CD4-positive, alpha-beta memory T cell (primary cell): Measurements from ENCODE around the gene NELL1. TPM values are rescaled to one million over a fixed set of nuclear protein-coding genes. Genes with fewer than 3 reads are reported as not detected.

ENCODE experiments used
- CTCF ChIA-PET: fragments of 350-600 bp; sonication (Branson Sonifier 250); formaldehyde crosslinking; loops from one replicate; lab custom pipeline; 2021; ENCODE audit warnings: inconsistent platforms; ENCODE audit not compliant: partially characterized antibody; lab: Charles Lee
- POLR2A ChIA-PET: fragments of 350-600 bp; sonication (Branson Sonifier 250); formaldehyde crosslinking; loops from one replicate; lab custom pipeline; 2021; ENCODE audit not compliant: partially characterized antibody; lab: Charles Lee
- DNase-seq, 5 donors: peaks; one replicate each; pipeline versions ENCODE4 v3.0.0 to v3.0.0-alpha.2; 2020 to 2022; ENCODE audit warnings: mixed read lengths in 1 of 5
- H3K27ac ChIP-seq: one replicate; pipeline ENCODE4 v1.7.0; 2013; ENCODE audit warnings: low read depth, low read length
- H3K27me3 ChIP-seq: 2 replicates; pipeline ENCODE4 v1.7.0; 2013; ENCODE audit warnings: mild to moderate bottlenecking, low read length, moderate library complexity; ENCODE audit not compliant: insufficient read depth
- H3K36me3 ChIP-seq: 2 replicates; pipeline ENCODE4 v1.7.0; 2013; ENCODE audit warnings: mild to moderate bottlenecking, low read length, moderate library complexity; ENCODE audit not compliant: insufficient read depth
- H3K4me1 ChIP-seq: 2 replicates; pipeline ENCODE4 v1.7.0; 2013; ENCODE audit warnings: mild to moderate bottlenecking, low read length, moderate library complexity; ENCODE audit not compliant: insufficient read depth
- H3K4me3 ChIP-seq, 2 donors: one replicate each; pipeline ENCODE4 v1.7.0; 2013; ENCODE audit warnings: low read length in 2 of 2, mild to moderate bottlenecking in 1 of 2
- H3K9me3 ChIP-seq, 2 donors: one replicate each; pipeline ENCODE4 v1.7.0; 2013; ENCODE audit warnings: low read length in 2 of 2, control low read depth in 1 of 2; ENCODE audit not compliant: control insufficient read depth in 1 of 2
- H3K27ac Mint-ChIP-seq, 7 donors: one replicate each; pipeline ENCODE4 v1.8.0; 2020 to 2021; ENCODE audit warnings: mixed read lengths in 7 of 7, mild to moderate bottlenecking in 6 of 7, inconsistent platforms in 3 of 7, moderate library complexity in 3 of 7
- H3K27me3 Mint-ChIP-seq, 2 donors: one replicate each; pipeline ENCODE4 v1.8.0; 2020 to 2021; ENCODE audit warnings: mixed read lengths in 2 of 2
- H3K36me3 Mint-ChIP-seq, 2 donors: one replicate each; pipeline ENCODE4 v1.8.0; 2020 to 2021; ENCODE audit warnings: mixed read lengths in 2 of 2, inconsistent platforms in 1 of 2, mild to moderate bottlenecking in 1 of 2
- H3K4me1 Mint-ChIP-seq, 4 donors: one replicate each; pipeline ENCODE4 v1.8.0; 2020 to 2021; ENCODE audit warnings: mixed read lengths in 4 of 4, mild to moderate bottlenecking in 1 of 4
- H3K4me3 Mint-ChIP-seq, 8 donors: one replicate each; pipeline ENCODE4 v1.8.0; 2020 to 2021; ENCODE audit warnings: mixed read lengths in 8 of 8, mild to moderate bottlenecking in 7 of 8, moderate library complexity in 6 of 8, inconsistent platforms in 3 of 8
- H3K9me3 Mint-ChIP-seq, 8 donors: one replicate each; pipeline ENCODE4 v1.8.0; 2020 to 2021; ENCODE audit warnings: mixed read lengths in 8 of 8, mild to moderate bottlenecking in 5 of 8, inconsistent platforms in 3 of 8, moderate library complexity in 1 of 8
- intact Hi-C: fragments of 100-400 bp; cut with micrococcal nuclease; formaldehyde crosslinking; loops from one replicate; pipeline ENCODE4 v1.15.1; 2023
- polyA plus RNA-seq, 2 donors: library from polyadenylated mRNA; unstranded; fragments of 300-500 nt; fragmentation: Illumina TruSeq; gene quantifications; one replicate each; pipeline ENCODE4 v1.2.3, GENCODE V29; 2021
- total RNA-seq, 2 experiments: library from RNA; stranded (reverse); gene quantifications; one replicate each; pipeline ENCODE4 v1.2.3, GENCODE V29; 2021

Gene NELL1
- total and polyA plus RNA-seq, 4 experiments from 2014 or later, result not detected

- Mint-ChIP-seq H3K9me3 (no peaks in the 10 kb centered on the region), H3K27me3 (peaks cover 6 to 8% of the 10 kb centered on the region in 2 donors), H3K4me1 (no peaks in the 10 kb centered on the region), H3K27ac (no peak overlapping the region), H3K36me3 (no peaks in the 10 kb centered on the region), H3K4me3 (no peak overlapping the region)
- no peaks in the 10 kb centered on the region for H3K36me3 ChIP-seq
- no peaks in the 10 kb centered on the region for H3K9me3 ChIP-seq
- no peaks in the 10 kb centered on the region for H3K4me1 ChIP-seq
- H3K4me3 ChIP-seq, result no peak overlapping the region
- ChIA-PET POLR2A (no interaction called here), CTCF (interaction anchor here (1.6 kb wide), 1 partner anchor 11 kb away, joined by 3 read pairs; no protein-coding TSS in a partner anchor)
- no peak for DNase-seq
- no peak overlapping the region for H3K27ac ChIP-seq
- intact Hi-C loops, result no loop called here
- no peaks in the 10 kb centered on the region for H3K27me3 ChIP-seq
Measured at GRCh38 chr11:20631519-20632168, 37.7 kb upstream of the NELL1 start.

GRCh38 chr11:20632169-20632532, 37.2 kb upstream of the NELL1 start:
- H3K4me1 Mint-ChIP-seq, result no peaks in the 10 kb centered on the region
- no peaks in the 10 kb centered on the region for H3K9me3 Mint-ChIP-seq
- no peaks in the 10 kb centered on the region for H3K36me3 Mint-ChIP-seq
- CTCF ChIA-PET, result no interaction called here
- no peak overlapping the region for H3K27ac ChIP-seq
- H3K4me1 ChIP-seq, result no peaks in the 10 kb centered on the region
- intact Hi-C loops, result no loop called here
- no peak overlapping the region for H3K4me3 ChIP-seq
- no peak overlapping the region for H3K27ac Mint-ChIP-seq
- DNase-seq, result no peak
- H3K36me3 ChIP-seq, result no peaks in the 10 kb centered on the region
- no peak overlapping the region for H3K4me3 Mint-ChIP-seq
- no peaks in the 10 kb centered on the region for H3K27me3 ChIP-seq
- H3K9me3 ChIP-seq, result no peaks in the 10 kb centered on the region
- POLR2A ChIA-PET, result no interaction called here
- H3K27me3 Mint-ChIP-seq, result peaks cover 6 to 8% of the 10 kb centered on the region in 2 donors

- Mint-ChIP-seq H3K27me3 (peaks cover 1 to 5% of the 10 kb centered on the region in 2 donors), H3K4me3 (no peak overlapping the region), H3K27ac (no peak overlapping the region), H3K36me3 (no peaks in the 10 kb centered on the region), H3K4me1 (no peaks in the 10 kb centered on the region), H3K9me3 (no peaks in the 10 kb centered on the region)
- POLR2A ChIA-PET, result no interaction called here
- no peaks in the 10 kb centered on the region for H3K4me1 ChIP-seq
- no peak for DNase-seq
- no peak overlapping the region for H3K27ac ChIP-seq
- H3K27me3 ChIP-seq, result no peaks in the 10 kb centered on the region
- intact Hi-C loops, result no loop called here
- CTCF ChIA-PET, result no interaction called here
- no peaks in the 10 kb centered on the region for H3K9me3 ChIP-seq
- H3K36me3 ChIP-seq, result no peaks in the 10 kb centered on the region
- no peak overlapping the region for H3K4me3 ChIP-seq
Measured at GRCh38 chr11:20634044-20634443, 35.3 kb upstream of the NELL1 start.

GRCh38 chr11:20634781-20635180, 34.6 kb upstream of the NELL1 start:
- CTCF ChIA-PET, result no interaction called here
- Mint-ChIP-seq H3K27me3 (peaks cover 1 to 3% of the 10 kb centered on the region in 2 donors), H3K9me3 (no peaks in the 10 kb centered on the region), H3K36me3 (no peaks in the 10 kb centered on the region), H3K4me3 (no peak overlapping the region), H3K27ac (no peak overlapping the region), H3K4me1 (no peaks in the 10 kb centered on the region)
- intact Hi-C loops, result no loop called here
- POLR2A ChIA-PET, result no interaction called here
- Histone ChIP-seq H3K27ac (no peak overlapping the region), H3K4me1 (no peaks in the 10 kb centered on the region), H3K4me3 (no peak overlapping the region), H3K27me3 (no peaks in the 10 kb centered on the region), H3K9me3 (no peaks in the 10 kb centered on the region), H3K36me3 (no peaks in the 10 kb centered on the region)
- DNase-seq, result no peak

- H3K4me3 Mint-ChIP-seq, result no peak overlapping the region
- no peaks in the 10 kb centered on the region for H3K36me3 Mint-ChIP-seq
- H3K4me1 Mint-ChIP-seq, result no peaks in the 10 kb centered on the region
- H3K9me3 Mint-ChIP-seq, result no peaks in the 10 kb centered on the region
- no peak overlapping the region for H3K27ac Mint-ChIP-seq
- peaks cover 2 to 3% of the 10 kb centered on the region in 2 donors for H3K27me3 Mint-ChIP-seq
- no peak for DNase-seq
- Histone ChIP-seq H3K27ac (no peak overlapping the region), H3K27me3 (no peaks in the 10 kb centered on the region), H3K36me3 (no peaks in the 10 kb centered on the region), H3K4me3 (no peak overlapping the region), H3K4me1 (no peaks in the 10 kb centered on the region), H3K9me3 (no peaks in the 10 kb centered on the region)
- CTCF ChIA-PET, result interaction anchor here (1.6 kb wide), 1 partner anchor 10 kb away, joined by 13 read pairs; no protein-coding TSS in a partner anchor
- POLR2A ChIA-PET, result no interaction called here
- intact Hi-C loops, result no loop called here
Measured at GRCh38 chr11:20638074-20638473, 31.3 kb upstream of the NELL1 start.

GRCh38 chr11:20639688-20640087, 29.7 kb upstream of the NELL1 start:
- Mint-ChIP-seq H3K9me3 (no peaks in the 10 kb centered on the region), H3K27ac (no peak overlapping the region), H3K4me1 (no peaks in the 10 kb centered on the region), H3K4me3 (no peak overlapping the region), H3K36me3 (no peaks in the 10 kb centered on the region), H3K27me3 (peaks cover 2 to 5% of the 10 kb centered on the region in 2 donors)
- H3K4me3 ChIP-seq, result no peak overlapping the region
- DNase-seq, result no peak
- POLR2A ChIA-PET, result no interaction called here
- H3K27me3 ChIP-seq, result no peaks in the 10 kb centered on the region
- no peak overlapping the region for H3K27ac ChIP-seq
- CTCF ChIA-PET, result no interaction called here
- intact Hi-C loops, result no loop called here
- no peaks in the 10 kb centered on the region for H3K9me3 ChIP-seq
- H3K4me1 ChIP-seq, result no peaks in the 10 kb centered on the region
- H3K36me3 ChIP-seq, result no peaks in the 10 kb centered on the region

GRCh38 chr11:20640401-20640800, 29.0 kb upstream of the NELL1 start:
- Histone ChIP-seq H3K27ac (no peak overlapping the region), H3K4me1 (no peaks in the 10 kb centered on the region), H3K36me3 (no peaks in the 10 kb centered on the region), H3K4me3 (no peak overlapping the region), H3K9me3 (no peaks in the 10 kb centered on the region), H3K27me3 (no peaks in the 10 kb centered on the region)
- no peaks in the 10 kb centered on the region for H3K9me3 Mint-ChIP-seq
- H3K27me3 Mint-ChIP-seq, result peaks cover 3 to 9% of the 10 kb centered on the region in 2 donors
- H3K36me3 Mint-ChIP-seq, result no peaks in the 10 kb centered on the region
- POLR2A ChIA-PET, result no interaction called here
- intact Hi-C loops, result no loop called here
- DNase-seq, result no peak
- H3K27ac Mint-ChIP-seq, result no peak overlapping the region
- CTCF ChIA-PET, result interaction anchor here (1.4 kb wide), 1 partner anchor 11 kb away, joined by 5 read pairs; no protein-coding TSS in a partner anchor
- H3K4me3 Mint-ChIP-seq, result no peak overlapping the region
- H3K4me1 Mint-ChIP-seq, result no peaks in the 10 kb centered on the region
